Lung microvascular endothelial cell (primary cell): Measurements from ENCODE around the gene DLX5. TPM values are rescaled to one million over a fixed set of nuclear protein-coding genes. Genes with fewer than 3 reads are reported as not detected.
"Not testable (repeated sequence)": the region's sequence is repeated elsewhere in the genome, so short reads cannot be mapped to it uniquely, and the experiment has no call there.

Source experiments
- DNase-seq, 2 donors: peaks; one replicate each; pipeline versions ENCODE4 v3.0.0 to v3.0.0-alpha.2; 2010; ENCODE audit warnings: low read depth in 2 of 2
- total RNA-seq: library from RNA; depleted of rRNA; stranded (reverse); fragments of >200 nt; gene quantifications from 2 replicates; pipeline ENCODE4 v1.2.1, GENCODE V29; 2014

Gene DLX5
- total RNA-seq, result not detected in 2 replicates

GRCh38 chr7:97024209-97025129, at the start of gene DLX5:
Gene DLX5 (minus strand): TSS chr7:97024831. CDS start chr7:97024623, 208 bp downstream.
- DNase-seq, result peak in 1 of 2 donors; percentile 14

GRCh38 chr7:97072025-97072424, 47.4 kb upstream of the DLX5 start:
- DNase-seq, result not testable (repeated sequence)

- DNase-seq, result peak; percentile 64 to 74
These were observed 40.4 kb upstream of the DLX5 start for GRCh38 chr7:97064972-97065587.

GRCh38 chr7:97064020-97064419, 39.4 kb upstream of the DLX5 start:
- no peak for DNase-seq

- no peak for DNase-seq
These were observed 18.6 kb upstream of the DLX5 start for GRCh38 chr7:97043281-97043680.

- DNase-seq, result no peak
These were observed 14.9 kb upstream of the DLX5 start for GRCh38 chr7:97039374-97040065.

GRCh38 chr7:97034213-97034852, 9.7 kb upstream of the DLX5 start:
- not testable (repeated sequence) for DNase-seq

- DNase-seq, result peak; percentile 80 to 81
These were observed 3.0 kb upstream of the DLX5 start for GRCh38 chr7:97027427-97028234.

- DNase-seq, result no peak
These were observed 2.2 kb upstream of the DLX5 start for GRCh38 chr7:97026715-97027426.

GRCh38 chr7:97025983-97026714, 1.5 kb upstream of the DLX5 start:
- peak; percentile 23 to 43 for DNase-seq

- DNase-seq, result no peak
These were observed 484 bp upstream of the DLX5 start for GRCh38 chr7:97025130-97025499.

- DNase-seq, result no peak
These were observed 1.9 kb downstream of the DLX5 start for GRCh38 chr7:97022491-97023306.

GRCh38 chr7:97021747-97022490, 2.7 kb downstream of the DLX5 start:
- DNase-seq, result no peak

- no peak for DNase-seq
These were observed 3.5 kb downstream of the DLX5 start for GRCh38 chr7:97020996-97021746.

- no peak for DNase-seq
These were observed 4.0 kb downstream of the DLX5 start for GRCh38 chr7:97020601-97020995.

- no peak for DNase-seq
These were observed 4.9 kb downstream of the DLX5 start for GRCh38 chr7:97019710-97020225.
